Gastrocnemius medialis (tissue), 4 donors: Measurements from ENCODE around the gene TCF4. TPM values are rescaled to one million over a fixed set of nuclear protein-coding genes. Genes with fewer than 3 reads are reported as not detected.

Source experiments
- ATAC-seq, 2 donors: fragments of 150-250 bp; one replicate each; pipeline ENCODE4 v1.9.1; 2016
- DNase-seq, 2 donors: peaks; one replicate each; pipeline ENCODE4 v3.0.0-alpha.2; 2019
- H3K27ac ChIP-seq, 4 donors: fragments of 200-600 bp; sonication (generic); 1 replicate in 1 of 4; 2 replicates in 3 of 4; pipeline ENCODE4 v1.5.1; 2016 to 2018; ENCODE audit warnings: mild to moderate bottlenecking in 2 of 4, moderate library complexity in 1 of 4
- H3K27me3 ChIP-seq, 3 donors: fragments of 200-600 bp; sonication (generic) in 2 of 3; 1 replicate in 1 of 3; 2 replicates in 2 of 3; pipeline versions ENCODE4 v1.5.1 to v1.6.0; 2016 to 2019; ENCODE audit warnings: mild to moderate bottlenecking in 1 of 3, moderate library complexity in 1 of 3
- H3K36me3 ChIP-seq, 2 donors: fragments of 200-600 bp; sonication (generic) in 1 of 2; one replicate each; pipeline ENCODE4 v1.5.1; 2017 to 2018
- H3K4me1 ChIP-seq, 2 donors: fragments of 200-600 bp; sonication (generic) in 1 of 2; one replicate each; pipeline ENCODE4 v1.5.1; 2016 to 2017; ENCODE audit warnings: mild to moderate bottlenecking in 2 of 2
- H3K4me3 ChIP-seq, 4 donors: fragments of 200-600 bp; sonication (generic) in 3 of 4; 1 replicate in 1 of 4; 2 replicates in 3 of 4; pipeline ENCODE4 v1.5.1; 2016 to 2019; ENCODE audit warnings: mild to moderate bottlenecking in 2 of 4
- H3K9me3 ChIP-seq, 3 donors: fragments of 200-600 bp; sonication (generic) in 2 of 3; 1 replicate in 1 of 3; 2 replicates in 2 of 3; pipeline ENCODE4 v1.5.1; 2016 to 2019
- POLR2A ChIP-seq, 2 donors: fragments of 450-650 bp; IDR thresholded peaks; one replicate each; pipeline ENCODE4 v1.6.1; 2017; ENCODE audit warnings: antibody characterized with exemption in 2 of 2, mild to moderate bottlenecking in 2 of 2, moderate library complexity in 2 of 2
- in situ Hi-C, 4 donors: fragments of 200-750 bp; cut with MboI; loops; one replicate each; pipeline versions ENCODE4 v1.15.0 to v1.8.0; 2017; ENCODE audit warnings: low sequenced_read_pairs in 4 of 4
- intact Hi-C: fragments of 100-400 bp; cut with DNase I; formaldehyde crosslinking; loops from one replicate; pipeline ENCODE4 v1.15.1; 2023; ENCODE audit warnings: low total_unique reads
- total RNA-seq, 4 donors: library from RNA; depleted of rRNA; stranded (reverse); fragments of >200 nt; gene quantifications; one replicate each; pipeline versions ENCODE4 v1.1.0 to v1.2.3, GENCODE V29; 2016
- TF ChIP-seq, protein P1 (sequence below), 5 experiments: fragments of 450-650 bp in 3 of 5; fragments of 200-600 bp in 2 of 5; sonication (generic) in 2 of 5; IDR thresholded peaks in 4 of 5; conservative IDR thresholded peaks in 1 of 5; 1 replicate in 4 of 5; 2 replicates in 1 of 5; pipeline ENCODE4 v1.5.1; 2016 to 2019; ENCODE audit warnings: antibody characterized with exemption in 5 of 5, mild to moderate bottlenecking in 3 of 5, moderate library complexity in 3 of 5

Gene TCF4
- total RNA-seq, 4 donors from 2014 or later: 40.3 to 60.6 (median 53.6) TPM

DNA sequence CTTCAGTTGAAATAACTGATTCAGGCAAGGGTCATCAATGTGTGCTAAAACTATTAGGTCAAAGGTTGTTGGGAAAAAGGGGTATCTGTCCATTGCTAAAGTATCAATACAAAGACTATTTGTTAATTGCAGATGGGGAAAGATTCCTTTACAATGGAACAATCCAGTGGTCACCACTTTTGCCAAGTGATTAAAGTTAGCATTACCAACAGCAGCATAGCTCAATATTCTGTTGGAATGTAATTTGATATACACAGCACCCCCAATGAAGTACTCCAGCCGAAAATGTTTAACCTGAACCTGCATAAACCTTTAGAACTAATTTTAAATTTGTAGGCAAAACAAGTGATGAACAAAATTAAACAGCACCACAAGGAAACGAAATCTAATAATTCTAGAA is 191.0 kb downstream of the TCF4 start:
- H3K4me3 ChIP-seq: no peak overlapping the region
- no peaks in the 10 kb centered on the region for H3K9me3 ChIP-seq
- ATAC-seq: no peak
- intact Hi-C loops (no loop called here), in situ Hi-C loops (loop anchor here in 1 of 4 donors (5.0 kb wide), 1 partner anchor 160 kb away; no protein-coding TSS in a partner anchor)
- H3K36me3 ChIP-seq: no peaks in the 10 kb centered on the region
- TF ChIP-seq, protein P1, sequence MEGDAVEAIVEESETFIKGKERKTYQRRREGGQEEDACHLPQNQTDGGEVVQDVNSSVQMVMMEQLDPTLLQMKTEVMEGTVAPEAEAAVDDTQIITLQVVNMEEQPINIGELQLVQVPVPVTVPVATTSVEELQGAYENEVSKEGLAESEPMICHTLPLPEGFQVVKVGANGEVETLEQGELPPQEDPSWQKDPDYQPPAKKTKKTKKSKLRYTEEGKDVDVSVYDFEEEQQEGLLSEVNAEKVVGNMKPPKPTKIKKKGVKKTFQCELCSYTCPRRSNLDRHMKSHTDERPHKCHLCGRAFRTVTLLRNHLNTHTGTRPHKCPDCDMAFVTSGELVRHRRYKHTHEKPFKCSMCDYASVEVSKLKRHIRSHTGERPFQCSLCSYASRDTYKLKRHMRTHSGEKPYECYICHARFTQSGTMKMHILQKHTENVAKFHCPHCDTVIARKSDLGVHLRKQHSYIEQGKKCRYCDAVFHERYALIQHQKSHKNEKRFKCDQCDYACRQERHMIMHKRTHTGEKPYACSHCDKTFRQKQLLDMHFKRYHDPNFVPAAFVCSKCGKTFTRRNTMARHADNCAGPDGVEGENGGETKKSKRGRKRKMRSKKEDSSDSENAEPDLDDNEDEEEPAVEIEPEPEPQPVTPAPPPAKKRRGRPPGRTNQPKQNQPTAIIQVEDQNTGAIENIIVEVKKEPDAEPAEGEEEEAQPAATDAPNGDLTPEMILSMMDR (IDR thresholded peaks at IDR 0.05 in 4 of 5, conservative IDR thresholded peaks at IDR 0.05 in 1 of 5): no peak
- no peak for TF ChIP-seq POLR2A (IDR thresholded peaks at IDR 0.05)
- H3K4me1 ChIP-seq: peaks cover 39 to 52% of the 10 kb centered on the region in 2 donors
- peak overlapping the region in 1 of 4 donors; percentile 1 for H3K27ac ChIP-seq
- no peak for DNase-seq
- no peaks in the 10 kb centered on the region for H3K27me3 ChIP-seq

GRCh38 chr18:55396267-55396905 is 191.6 kb downstream of the TCF4 start:
- no peaks in the 10 kb centered on the region for H3K9me3 ChIP-seq
- no peak for TF ChIP-seq POLR2A (IDR thresholded peaks at IDR 0.05)
- no peak for ATAC-seq
- intact Hi-C loops (no loop called here), in situ Hi-C loops (loop anchor here in 1 of 4 donors (5.0 kb wide), 1 partner anchor 159 kb away; no protein-coding TSS in a partner anchor)
- H3K4me1 ChIP-seq: peaks cover 37 to 48% of the 10 kb centered on the region in 2 donors
- no peaks in the 10 kb centered on the region for H3K36me3 ChIP-seq
- H3K27me3 ChIP-seq: no peaks in the 10 kb centered on the region
- H3K4me3 ChIP-seq: no peak overlapping the region
- DNase-seq: no peak
- H3K27ac ChIP-seq: peak overlapping the region in 3 of 4 donors; percentile 24 to 46 (median 29)

DNA sequence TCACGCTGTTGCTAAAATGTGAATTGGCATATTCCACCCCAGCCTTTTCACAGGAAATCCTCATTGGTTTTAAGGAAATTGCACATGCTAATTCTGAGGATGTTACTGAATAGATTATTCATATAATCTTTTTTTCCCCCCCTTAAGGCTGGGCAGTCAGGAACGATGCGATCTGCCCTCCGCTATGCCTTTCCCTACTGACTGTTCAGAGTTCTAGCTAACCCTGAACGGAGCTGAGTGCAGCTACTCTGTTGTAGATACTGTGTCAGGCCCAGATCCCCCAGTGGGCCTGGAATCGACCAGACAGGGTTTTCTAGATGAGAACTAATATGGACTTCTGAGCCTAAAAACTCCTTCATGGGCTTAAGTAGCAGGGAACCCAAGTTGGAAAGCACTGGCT is 192.2 kb downstream of the TCF4 start:
- no peak overlapping the region for H3K4me3 ChIP-seq
- DNase-seq (no peak), ATAC-seq (no peak)
- in situ Hi-C loops: loop anchor here in 1 of 4 donors (5.0 kb wide), 1 partner anchor 158 kb away; no protein-coding TSS in a partner anchor
- TF ChIP-seq, protein P1 (IDR thresholded peaks at IDR 0.05 in 4 of 5, conservative IDR thresholded peaks at IDR 0.05 in 1 of 5): no peak
- no peak for TF ChIP-seq POLR2A (IDR thresholded peaks at IDR 0.05)
- no peaks in the 10 kb centered on the region for H3K9me3 ChIP-seq
- peak overlapping the region in 3 of 4 donors; percentile 24 to 46 (median 29) for H3K27ac ChIP-seq
- intact Hi-C loops: no loop called here
- no peaks in the 10 kb centered on the region for H3K27me3 ChIP-seq
- H3K36me3 ChIP-seq: no peaks in the 10 kb centered on the region
- peaks cover 32 to 45% of the 10 kb centered on the region in 2 donors for H3K4me1 ChIP-seq

DNA sequence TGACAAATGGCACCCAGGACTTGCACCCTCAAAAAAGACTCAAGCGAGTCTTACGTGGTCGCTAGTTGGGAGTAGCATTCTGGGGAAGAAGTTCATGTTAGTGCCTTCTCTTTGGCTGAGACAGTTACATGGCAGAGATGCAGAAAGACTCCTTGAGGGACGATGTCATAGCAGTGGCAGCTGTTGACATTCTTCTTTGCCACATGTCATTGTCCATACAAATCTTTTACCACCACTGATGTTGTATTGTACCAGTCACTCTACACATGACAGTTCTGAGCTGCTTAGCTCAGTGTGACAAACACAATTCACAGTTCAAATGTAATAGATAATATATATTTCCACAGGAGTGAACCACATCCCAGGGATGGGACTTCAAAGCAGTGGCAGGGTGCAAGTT is 197.1 kb downstream of the TCF4 start:
- DNase-seq (no peak), ATAC-seq (peak; percentile 35 to 64)
- Histone ChIP-seq H3K27me3 (no peaks in the 10 kb centered on the region), H3K4me1 (peaks cover 6 to 39% of the 10 kb centered on the region in 2 donors), H3K36me3 (no peaks in the 10 kb centered on the region), H3K9me3 (no peaks in the 10 kb centered on the region), H3K27ac (peak overlapping the region in 1 of 4 donors; percentile 1), H3K4me3 (no peak overlapping the region)
- TF ChIP-seq POLR2A (IDR thresholded peaks at IDR 0.05): no peak
- TF ChIP-seq, protein P1 (IDR thresholded peaks at IDR 0.05 in 4 of 5, conservative IDR thresholded peaks at IDR 0.05 in 1 of 5): no peak
- in situ Hi-C loops: no loop called here
- intact Hi-C loops: no loop called here

DNA sequence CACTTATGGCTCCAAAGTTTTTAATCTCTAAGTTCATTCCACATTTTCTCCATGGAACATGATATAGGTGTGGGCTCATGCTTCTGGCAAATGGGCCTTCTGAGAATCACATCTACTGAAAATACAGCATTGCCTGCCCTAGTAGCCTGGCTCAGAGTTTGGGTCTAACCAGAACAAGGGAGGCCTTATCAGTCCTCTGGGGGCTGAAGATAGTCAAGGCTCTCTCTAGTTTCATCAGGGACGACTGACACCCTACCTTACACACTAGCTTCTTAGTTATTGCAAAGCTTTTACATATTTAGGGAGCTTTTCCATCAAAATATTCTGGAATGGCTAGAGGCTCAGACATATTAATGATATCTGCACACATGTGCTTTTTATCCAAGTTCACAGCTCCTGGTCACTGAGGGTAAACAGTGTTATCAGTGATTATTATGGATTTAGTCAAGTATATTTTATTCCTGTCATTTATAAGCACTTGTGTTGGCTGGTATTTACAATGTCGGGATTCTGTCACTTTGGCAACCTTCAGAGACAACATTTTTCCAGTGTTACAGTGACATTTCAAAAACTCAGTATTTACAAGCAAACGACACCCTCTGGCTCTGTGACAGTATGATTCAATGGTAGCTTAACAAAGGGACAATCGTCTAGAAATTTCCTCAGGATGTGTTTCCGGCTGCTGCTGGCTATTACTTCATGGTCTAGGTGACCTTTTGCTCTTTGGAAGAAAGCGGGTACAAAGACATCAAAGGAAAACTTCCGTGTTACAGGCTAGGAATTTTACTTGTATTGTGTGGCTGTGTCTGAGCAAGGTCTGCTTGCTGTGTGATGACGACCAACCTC is 200.6 kb downstream of the TCF4 start:
- Histone ChIP-seq H3K27ac (peak overlapping the region; percentile 29 to 76 (median 63)), H3K27me3 (no peaks in the 10 kb centered on the region), H3K9me3 (no peaks in the 10 kb centered on the region), H3K4me1 (peaks cover 3 to 35% of the 10 kb centered on the region in 2 donors), H3K36me3 (no peaks in the 10 kb centered on the region), H3K4me3 (no peak overlapping the region)
- DNase-seq: no peak
- ATAC-seq: peak; percentile 44 to 57
- in situ Hi-C loops: no loop called here
- intact Hi-C loops: no loop called here
- TF ChIP-seq, protein P1 (IDR thresholded peaks at IDR 0.05 in 4 of 5, conservative IDR thresholded peaks at IDR 0.05 in 1 of 5): no peak
- no peak for TF ChIP-seq POLR2A (IDR thresholded peaks at IDR 0.05)
